ENCODE data around the gene SLC25A13.
"Not testable (repeated sequence)": the region's sequence is repeated elsewhere in the genome, so short reads cannot be mapped to it uniquely, and the experiment has no call there.

The SLC25A13 gene

DNA sequence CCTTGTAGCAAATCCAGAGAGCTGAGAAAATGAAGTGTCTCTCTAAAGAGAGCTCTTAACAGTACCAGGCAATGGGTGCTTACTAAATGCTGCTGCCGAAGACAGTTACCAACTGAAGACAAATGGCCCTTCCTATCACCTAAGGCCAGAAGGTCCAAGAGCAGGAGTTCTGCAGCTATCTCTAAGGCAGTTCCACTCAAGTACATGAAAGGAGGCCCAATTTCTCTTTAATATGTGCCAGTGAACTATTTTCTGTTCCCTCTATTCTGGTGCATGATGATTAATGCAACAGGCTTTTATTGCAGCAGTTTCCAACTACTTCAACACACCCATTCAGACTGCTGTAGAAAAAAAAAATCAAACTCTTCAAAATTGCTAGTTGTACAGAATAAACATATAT is 122.5 kb downstream of the SLC25A13 start:
- DNase-seq = no peak

GRCh38 chr7:96198047-96198636 is 123.8 kb downstream of the SLC25A13 start:
- no peak for DNase-seq

DNA sequence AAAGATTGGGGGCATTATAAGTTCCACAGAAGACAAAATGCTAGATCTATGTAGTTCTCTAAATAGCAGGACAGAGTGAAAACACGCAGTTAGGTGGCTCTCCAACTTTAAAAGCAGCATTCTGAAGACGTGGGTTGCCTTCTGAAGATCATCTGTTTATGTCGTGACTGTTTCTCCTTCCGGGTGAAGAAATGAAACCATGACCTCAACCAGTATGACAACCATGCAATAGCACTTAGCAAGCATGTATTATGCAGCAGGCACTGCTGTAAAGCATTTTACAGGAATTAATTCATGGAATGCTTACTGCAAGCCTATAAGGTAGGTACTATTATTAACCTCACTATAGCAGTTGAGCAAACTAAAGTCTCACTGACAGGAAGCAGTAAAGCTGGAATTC is 125.2 kb downstream of the SLC25A13 start:
- DNase-seq = no peak

GRCh38 chr7:96189129-96189820 is 132.6 kb downstream of the SLC25A13 start:
- DNase-seq = no peak

- DNase-seq = no peak
Observed at GRCh38 chr7:96188591-96188991, 133.3 kb downstream of the SLC25A13 start.

- no peak for DNase-seq
Observed at GRCh38 chr7:96188174-96188581, 133.7 kb downstream of the SLC25A13 start.

DNA sequence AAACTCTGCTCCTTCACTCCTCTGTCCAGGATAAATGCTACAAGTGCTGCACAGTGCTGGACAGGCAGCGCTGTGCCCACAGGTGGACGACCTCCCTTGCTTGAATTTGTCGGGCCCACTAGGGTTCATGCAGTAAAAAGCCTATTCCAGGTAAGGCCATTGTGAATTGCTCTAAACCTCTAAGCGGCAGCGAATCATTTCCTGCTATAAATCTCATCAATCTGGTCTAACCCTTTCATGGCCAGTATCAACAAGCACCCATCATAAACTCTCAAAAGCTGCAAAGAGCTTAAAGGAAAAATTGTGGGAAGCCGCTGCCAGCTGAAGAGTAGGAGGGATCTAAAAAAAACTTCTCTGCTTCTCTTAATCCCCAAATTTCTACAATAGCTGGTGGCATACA is 134.2 kb downstream of the SLC25A13 start:
- DNase-seq = no peak

DNA sequence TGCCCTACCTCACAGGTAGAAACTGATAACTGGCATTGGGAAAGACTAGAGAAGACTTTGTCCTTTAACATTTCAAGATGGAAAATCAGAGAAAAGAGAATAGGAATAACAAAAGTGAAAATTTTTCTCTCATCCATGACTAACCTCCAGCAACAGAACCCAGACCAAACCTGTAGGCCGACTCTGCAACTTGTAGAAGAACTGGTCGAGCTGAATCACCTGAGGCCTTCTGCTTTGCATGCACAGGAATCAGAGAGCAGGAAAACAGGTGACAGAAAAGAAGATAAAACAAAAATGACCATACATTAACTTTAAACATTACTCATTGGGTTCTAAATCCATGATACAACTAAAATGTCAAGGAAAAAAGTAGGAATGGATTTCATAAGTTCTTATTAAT is 137.1 kb downstream of the SLC25A13 start:
- no peak for DNase-seq

GRCh38 chr7:96183163-96183670 is 138.7 kb downstream of the SLC25A13 start:
- DNase-seq = no peak

DNA sequence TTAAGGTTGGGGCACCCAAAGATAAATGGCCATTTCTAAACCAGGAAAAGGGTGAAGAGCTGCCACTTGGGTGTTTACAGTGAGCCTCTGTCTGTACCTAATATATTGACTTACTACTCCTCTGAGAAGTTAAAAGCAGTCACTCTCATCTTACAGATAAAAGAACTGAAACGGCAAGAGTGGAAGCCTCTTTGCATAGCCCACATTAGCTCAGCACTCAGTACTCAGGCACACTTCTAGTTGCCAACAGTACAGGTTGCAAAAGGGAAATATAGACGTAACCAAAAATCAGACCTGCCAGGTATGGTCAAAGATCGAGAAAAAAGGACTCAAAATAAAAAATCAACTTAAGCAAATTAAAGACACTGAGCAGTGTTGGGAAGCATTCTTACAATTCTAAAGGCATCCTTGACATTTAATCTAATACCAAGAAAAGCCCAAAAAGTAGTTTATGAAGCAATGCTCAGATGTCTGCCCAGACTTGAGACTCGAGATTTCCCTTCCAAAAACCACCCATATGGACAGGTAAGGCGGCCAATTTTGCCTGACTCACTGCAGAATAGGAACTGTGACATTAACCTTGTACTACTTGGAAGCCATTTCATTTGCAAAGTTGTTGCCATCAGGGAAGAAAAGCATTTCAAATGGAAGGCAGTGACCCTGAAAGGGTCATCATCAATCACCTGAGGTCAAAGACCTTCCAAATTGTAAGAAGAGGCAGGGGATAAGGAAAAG is 139.3 kb downstream of the SLC25A13 start:
- DNase-seq = no peak

GRCh38 chr7:96181174-96181573 is 140.7 kb downstream of the SLC25A13 start:
- DNase-seq = no peak

DNA sequence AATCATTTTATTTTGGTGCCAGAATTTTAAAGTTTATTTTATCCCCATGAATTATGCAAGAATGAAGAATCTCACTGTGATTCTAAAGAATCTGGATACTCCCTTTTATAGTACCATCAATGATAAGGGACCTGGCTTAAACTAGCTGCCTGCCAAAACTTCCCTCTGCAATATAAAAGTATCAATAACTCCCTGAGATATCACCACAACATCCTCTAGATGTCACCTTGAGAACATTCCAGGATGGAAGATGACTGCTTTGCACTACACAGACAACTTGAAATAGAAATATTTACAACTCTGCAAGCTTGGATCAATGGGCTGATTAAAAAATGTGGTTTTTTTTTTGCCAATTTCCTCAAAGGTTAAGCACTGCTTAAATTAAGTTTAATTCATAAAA is 142.1 kb downstream of the SLC25A13 start:
- no peak for DNase-seq

- no peak for DNase-seq
Observed at GRCh38 chr7:96179341-96179740, 142.6 kb downstream of the SLC25A13 start.

DNA sequence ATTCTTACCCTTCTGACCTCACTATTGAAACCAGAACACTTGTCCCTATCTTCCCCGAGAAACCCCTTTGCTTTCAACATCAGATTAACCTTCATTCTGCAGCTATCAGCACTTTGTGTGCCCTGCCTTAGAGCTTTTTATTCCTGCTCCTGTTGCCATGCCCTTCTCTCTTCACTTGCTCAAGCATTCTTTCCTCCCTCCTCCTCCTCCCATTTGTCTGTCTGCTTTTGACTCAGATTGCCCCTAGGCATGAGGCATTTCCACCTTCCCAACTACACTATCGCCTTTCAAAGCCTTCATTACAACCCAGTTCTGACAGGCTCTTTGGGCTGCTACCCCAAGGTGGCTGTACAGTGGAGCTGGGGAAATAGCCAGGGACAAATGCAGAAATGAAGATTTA is 143.3 kb downstream of the SLC25A13 start:
- DNase-seq = no peak

DNA sequence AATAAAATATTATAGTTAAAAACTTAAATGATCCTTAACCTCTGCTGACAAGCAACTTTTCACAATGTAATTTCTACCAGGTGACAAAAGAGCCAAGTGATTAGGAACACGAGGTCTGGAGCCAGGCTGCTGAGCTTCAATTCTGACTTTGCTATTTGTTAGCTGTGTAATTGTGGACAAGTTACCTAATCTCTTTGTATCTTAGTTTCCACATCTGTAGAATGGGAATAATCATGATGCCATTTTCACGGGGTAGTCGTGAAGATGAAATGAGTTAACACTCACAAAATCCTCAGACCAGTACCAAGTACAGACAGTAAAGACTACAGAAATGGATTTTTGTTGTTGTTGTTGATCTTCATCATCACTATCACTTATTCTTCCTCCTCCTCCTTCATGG is 144.5 kb downstream of the SLC25A13 start:
- DNase-seq = no peak

DNA sequence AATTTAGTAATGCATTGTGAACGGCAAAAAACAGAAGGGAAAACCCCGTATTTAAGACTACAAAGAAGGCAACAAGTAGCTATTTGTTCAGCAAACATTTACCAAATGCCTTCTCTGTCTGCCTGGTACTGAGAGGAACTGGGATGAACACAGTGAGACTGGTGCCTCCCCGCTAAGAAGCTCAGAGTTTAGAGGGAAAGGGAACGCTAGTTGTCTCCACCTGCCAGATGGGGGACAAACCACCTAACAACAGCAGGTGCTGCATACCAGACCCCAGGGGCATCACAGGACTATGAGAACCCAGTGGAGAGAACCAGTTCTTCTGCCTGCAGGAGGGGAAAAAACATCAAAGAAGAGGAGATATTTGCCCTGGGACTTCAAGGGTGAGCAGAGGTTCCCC is 147.1 kb downstream of the SLC25A13 start:
- DNase-seq = no peak

- no peak for DNase-seq
Observed at GRCh38 chr7:96173781-96174180, 148.1 kb downstream of the SLC25A13 start.

GRCh38 chr7:96169439-96169838 is 152.5 kb downstream of the SLC25A13 start:
- DNase-seq = no peak

DNA sequence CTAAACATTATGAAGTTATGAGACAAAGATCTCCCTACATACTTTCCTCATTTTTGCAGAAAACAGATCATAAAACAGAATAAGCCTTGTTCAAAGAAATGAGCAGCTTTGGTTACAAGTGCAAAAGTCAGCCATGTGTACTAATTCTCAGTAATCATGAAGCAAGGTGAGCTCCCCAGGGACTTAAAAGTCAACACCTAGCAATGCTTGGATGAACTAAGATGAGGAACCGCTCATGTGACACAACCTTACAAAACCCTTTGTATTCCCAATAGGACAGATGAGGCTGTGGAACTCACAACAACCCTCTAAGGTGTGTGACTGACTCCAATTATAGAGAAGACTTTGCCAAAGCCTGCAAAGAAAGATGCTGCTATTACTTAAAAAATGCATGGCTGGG is 154.5 kb downstream of the SLC25A13 start:
- peak; percentile 28 for DNase-seq

DNA sequence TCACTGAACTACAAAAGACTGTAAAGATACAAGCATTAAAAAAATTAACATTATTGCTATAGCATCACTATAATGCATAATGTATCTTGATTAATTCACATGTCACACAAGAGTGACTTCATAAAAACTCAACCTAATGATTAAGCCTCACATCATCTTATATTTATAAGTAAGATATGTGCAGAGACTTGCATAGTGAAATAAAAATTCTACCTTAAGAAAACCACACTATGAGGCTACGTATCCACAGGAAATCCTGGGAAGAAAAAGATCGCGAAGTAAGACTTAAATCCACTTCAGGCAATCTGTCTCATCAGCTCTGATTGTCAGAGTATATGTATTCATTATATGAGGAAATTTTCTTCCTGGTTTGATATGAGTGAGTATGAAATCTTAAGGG is 160.0 kb downstream of the SLC25A13 start:
- DNase-seq = no peak

- DNase-seq = no peak
Observed at GRCh38 chr7:96157856-96158255, 164.0 kb downstream of the SLC25A13 start.

DNA sequence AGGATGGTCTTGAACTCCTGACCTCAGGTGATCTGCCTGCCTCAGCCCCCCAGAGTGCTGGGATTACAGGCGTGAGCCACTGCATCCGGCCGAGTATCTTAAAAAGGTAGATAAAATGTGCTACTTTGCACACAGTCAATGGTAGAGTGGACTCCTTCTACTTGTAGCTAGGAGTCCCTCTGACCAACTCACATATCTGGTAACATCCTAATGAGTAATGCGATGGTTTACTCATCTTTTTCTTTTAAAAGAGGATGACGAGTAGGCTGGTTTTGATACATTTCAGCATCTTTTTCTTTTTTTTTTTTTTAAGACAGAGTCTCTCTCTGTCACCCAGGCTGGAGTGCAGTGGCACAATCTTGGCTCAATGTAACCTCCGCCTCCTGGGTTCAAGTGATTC is 167.4 kb downstream of the SLC25A13 start:
- not testable (repeated sequence) for DNase-seq

GRCh38 chr7:96152706-96153105 is 169.2 kb downstream of the SLC25A13 start:
- no peak for DNase-seq

DNA sequence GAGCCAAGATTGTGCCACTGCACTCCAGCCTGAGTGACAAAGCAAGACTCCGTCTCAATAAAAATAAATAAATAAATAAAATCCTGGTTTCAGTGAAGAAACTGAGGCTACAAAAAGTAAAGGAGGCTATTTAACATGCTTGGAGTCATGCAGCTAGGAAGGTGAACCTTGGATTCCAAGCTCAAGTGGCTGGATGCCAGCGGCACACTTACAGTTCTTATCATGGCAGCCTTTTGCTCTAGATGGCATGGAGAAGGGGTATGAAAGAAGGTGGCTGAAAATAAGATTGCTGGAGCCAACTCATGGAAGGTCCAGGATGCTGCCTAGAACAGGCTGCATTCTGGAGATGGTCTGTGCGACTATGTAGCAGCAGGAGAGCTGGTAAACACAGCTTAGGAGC is 170.0 kb downstream of the SLC25A13 start:
- DNase-seq = no peak

Measured in DMS79 treated with DMSO at 0.1 percent for 48 hours (cell line).